PC-9 (cell line): ENCODE data around the gene CALCR. TPM values are rescaled to one million over a fixed set of nuclear protein-coding genes. Genes with fewer than 3 reads are reported as not detected.
A peak's percentile ranks its signal among the peaks of the same experiment; 100 is the strongest.

Experiments used
- BruUV-seq: library from RNA; stranded (reverse); fragments of 400-500 nt; replicated peaks from 2 replicates; lab custom pipeline; 2021; lab: Mats Ljungman, UMichigan
- CTCF ChIA-PET: fragments of 300-600 bp; sonication (Branson Sonifier 250); formaldehyde crosslinking; loops from one replicate; lab custom pipeline; 2022; ENCODE audit warnings: antibody characterized with exemption; lab: Charles Lee
- POLR2A ChIA-PET: fragments of 300-600 bp; sonication (Branson Sonifier 250); formaldehyde crosslinking; loops from one replicate; lab custom pipeline; 2022; ENCODE audit warnings: antibody characterized with exemption; ENCODE audit not compliant: unreplicated experiment; lab: Charles Lee
- DNase-seq, 2 experiments: peaks; one replicate each; pipeline versions ENCODE4 v3.0.0 to v3.0.0-alpha.2; 2015 to 2022; ENCODE audit warnings: mixed read lengths in 1 of 2
- H2AFZ ChIP-seq: fragments of 200-600 bp; sonication (generic); 2 replicates; pipeline ENCODE4 v1.8.1; 2017; ENCODE audit warnings: antibody characterized with exemption
- H3F3A ChIP-seq: fragments of 200-600 bp; sonication (generic); 2 replicates; pipeline ENCODE4 v1.8.1; 2017; ENCODE audit warnings: antibody characterized with exemption, mild to moderate bottlenecking, low read depth; ENCODE audit not compliant: insufficient read depth
- H3K27ac ChIP-seq: fragments of 200-600 bp; sonication (generic); 2 replicates; pipeline ENCODE4 v1.6.1; 2016; ENCODE audit warnings: mixed run types
- H3K27me3 ChIP-seq: fragments of 200-600 bp; sonication (generic); 2 replicates; pipeline ENCODE4 v1.6.1; 2016; ENCODE audit warnings: low read depth, mixed run types; ENCODE audit not compliant: insufficient read depth
- H3K36me3 ChIP-seq: fragments of 200-600 bp; sonication (generic); 2 replicates; pipeline ENCODE4 v1.6.1; 2016; ENCODE audit warnings: low read depth, mixed run types
- H3K4me1 ChIP-seq: fragments of 200-600 bp; sonication (generic); replicated peaks from 2 replicates; pipeline ENCODE4 v1.6.1; 2016; ENCODE audit warnings: mixed run types; ENCODE audit not compliant: insufficient read depth
- H3K4me2 ChIP-seq: fragments of 200-600 bp; sonication (generic); 2 replicates; pipeline ENCODE4 v1.6.1; 2017; ENCODE audit warnings: mixed run types
- H3K4me3 ChIP-seq: fragments of 200-600 bp; sonication (generic); 2 replicates; pipeline ENCODE4 v1.6.1; 2016; ENCODE audit warnings: mixed run types
- H3K79me2 ChIP-seq: fragments of 200-600 bp; sonication (generic); 2 replicates; pipeline ENCODE4 v1.6.1; 2017; ENCODE audit warnings: low read depth, mixed run types
- H3K9me2 ChIP-seq: fragments of 200-600 bp; sonication (generic); 2 replicates; pipeline ENCODE4 v1.8.1; 2017; ENCODE audit warnings: mild to moderate bottlenecking; ENCODE audit not compliant: insufficient read depth
- H3K9me3 ChIP-seq: fragments of 200-600 bp; sonication (generic); 2 replicates; pipeline ENCODE4 v1.8.1; 2016; ENCODE audit warnings: low read depth; ENCODE audit not compliant: insufficient read depth
- H4K20me1 ChIP-seq: fragments of 200-600 bp; sonication (generic); 2 replicates; pipeline ENCODE4 v1.8.1; 2017; ENCODE audit not compliant: insufficient read depth
- EZH2 ChIP-seq: fragments of 200-600 bp; sonication (generic); IDR thresholded peaks from 2 replicates; pipeline ENCODE4 v1.8.0; 2017; ENCODE audit warnings: antibody characterized with exemption, low read depth
- intact Hi-C: fragments of 100-400 bp; cut with micrococcal nuclease; formaldehyde crosslinking; loops from one replicate; pipeline ENCODE4 v1.10.0; 2022; ENCODE audit not compliant: unreplicated experiment
- total RNA-seq: library from RNA; stranded (reverse); gene quantifications from 2 replicates; pipeline ENCODE4 v1.2.3, GENCODE V29; 2021
- TF ChIP-seq, protein P1 (sequence below): fragments of 200-600 bp; sonication (generic); conservative IDR thresholded peaks from 2 replicates; pipeline ENCODE4 v1.6.1; 2017; ENCODE audit warnings: mixed run types, antibody characterized with exemption, mild to moderate bottlenecking, moderate library complexity

Gene CALCR
- total RNA-seq, 1 experiment from 2014 or later = not detected

DNA sequence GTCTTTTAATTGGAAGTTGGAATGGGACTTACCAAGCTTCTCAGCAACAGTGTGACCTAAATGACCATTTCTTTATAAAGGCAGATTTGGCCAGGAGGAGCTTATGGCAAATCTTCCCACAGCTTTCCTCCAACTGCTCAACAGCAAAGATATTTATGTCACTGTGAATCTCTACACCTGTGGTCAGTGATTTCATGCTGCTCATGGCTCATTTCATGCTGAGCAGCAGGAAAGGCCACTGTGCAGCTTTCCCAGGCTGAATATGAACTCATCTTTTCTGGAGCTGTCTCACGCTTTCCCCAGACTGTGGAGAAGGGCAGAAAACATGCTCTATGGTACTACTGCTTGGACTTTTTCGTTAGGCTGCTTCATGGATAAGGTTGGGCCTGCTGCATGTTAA is 29.8 kb downstream of the CALCR start:
- no peak for DNase-seq
- TF ChIP-seq, protein P1, sequence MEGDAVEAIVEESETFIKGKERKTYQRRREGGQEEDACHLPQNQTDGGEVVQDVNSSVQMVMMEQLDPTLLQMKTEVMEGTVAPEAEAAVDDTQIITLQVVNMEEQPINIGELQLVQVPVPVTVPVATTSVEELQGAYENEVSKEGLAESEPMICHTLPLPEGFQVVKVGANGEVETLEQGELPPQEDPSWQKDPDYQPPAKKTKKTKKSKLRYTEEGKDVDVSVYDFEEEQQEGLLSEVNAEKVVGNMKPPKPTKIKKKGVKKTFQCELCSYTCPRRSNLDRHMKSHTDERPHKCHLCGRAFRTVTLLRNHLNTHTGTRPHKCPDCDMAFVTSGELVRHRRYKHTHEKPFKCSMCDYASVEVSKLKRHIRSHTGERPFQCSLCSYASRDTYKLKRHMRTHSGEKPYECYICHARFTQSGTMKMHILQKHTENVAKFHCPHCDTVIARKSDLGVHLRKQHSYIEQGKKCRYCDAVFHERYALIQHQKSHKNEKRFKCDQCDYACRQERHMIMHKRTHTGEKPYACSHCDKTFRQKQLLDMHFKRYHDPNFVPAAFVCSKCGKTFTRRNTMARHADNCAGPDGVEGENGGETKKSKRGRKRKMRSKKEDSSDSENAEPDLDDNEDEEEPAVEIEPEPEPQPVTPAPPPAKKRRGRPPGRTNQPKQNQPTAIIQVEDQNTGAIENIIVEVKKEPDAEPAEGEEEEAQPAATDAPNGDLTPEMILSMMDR = no peak
- TF ChIP-seq EZH2 = no peak
- Histone ChIP-seq H3K79me2 (no peaks in the 10 kb centered on the region), H3K4me2 (no peak overlapping the region), H3F3A (no peaks in the 10 kb centered on the region), H3K27me3 (no peaks in the 10 kb centered on the region), H3K9me3 (no peaks in the 10 kb centered on the region), H3K9me2 (no peaks in the 10 kb centered on the region), H3K36me3 (no peaks in the 10 kb centered on the region), H3K4me3 (no peak overlapping the region), H3K27ac (no peak overlapping the region), H3K4me1 (no peaks in the 10 kb centered on the region), H4K20me1 (no peaks in the 10 kb centered on the region), H2AFZ (no peak overlapping the region)
- POLR2A ChIA-PET = no interaction called here
- CTCF ChIA-PET = no interaction called here
- intact Hi-C loops = no loop called here
- no TSS peak for BruUV-seq

DNA sequence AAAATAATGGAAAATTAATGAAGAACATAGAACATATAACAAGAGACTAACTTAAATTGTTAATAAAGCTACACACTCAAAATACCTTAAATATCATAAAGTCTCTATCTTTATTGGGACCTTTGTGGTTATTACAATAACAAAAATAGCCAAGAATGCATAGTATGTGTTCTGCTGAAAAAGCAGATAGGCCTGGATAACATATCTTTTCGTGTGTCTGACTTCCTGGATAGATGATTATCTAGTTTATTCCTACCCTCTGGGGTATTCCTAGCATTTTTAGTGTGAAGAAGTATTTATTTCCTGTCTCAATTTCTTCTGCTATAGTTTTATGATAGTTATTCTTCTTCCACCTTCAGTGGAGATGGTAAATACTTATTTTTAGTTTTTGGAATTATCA is 36.5 kb downstream of the CALCR start:
- Histone ChIP-seq H2AFZ (no peak overlapping the region), H3K9me3 (peaks cover 5% of the 10 kb centered on the region; the same call in 1 of the 2 replicates), H3K27ac (no peak overlapping the region), H3K36me3 (no peaks in the 10 kb centered on the region), H3K27me3 (no peaks in the 10 kb centered on the region), H3F3A (no peaks in the 10 kb centered on the region), H3K9me2 (no peaks in the 10 kb centered on the region), H3K79me2 (no peaks in the 10 kb centered on the region), H4K20me1 (no peaks in the 10 kb centered on the region), H3K4me1 (no peaks in the 10 kb centered on the region), H3K4me3 (no peak overlapping the region), H3K4me2 (no peak overlapping the region)
- no TSS peak for BruUV-seq
- peak in 1 of 2 experiments; percentile 44 for DNase-seq
- ChIA-PET CTCF (no interaction called here), POLR2A (no interaction called here)
- intact Hi-C loops = no loop called here
- no peak for TF ChIP-seq EZH2
- TF ChIP-seq, protein P1 = no peak

DNA sequence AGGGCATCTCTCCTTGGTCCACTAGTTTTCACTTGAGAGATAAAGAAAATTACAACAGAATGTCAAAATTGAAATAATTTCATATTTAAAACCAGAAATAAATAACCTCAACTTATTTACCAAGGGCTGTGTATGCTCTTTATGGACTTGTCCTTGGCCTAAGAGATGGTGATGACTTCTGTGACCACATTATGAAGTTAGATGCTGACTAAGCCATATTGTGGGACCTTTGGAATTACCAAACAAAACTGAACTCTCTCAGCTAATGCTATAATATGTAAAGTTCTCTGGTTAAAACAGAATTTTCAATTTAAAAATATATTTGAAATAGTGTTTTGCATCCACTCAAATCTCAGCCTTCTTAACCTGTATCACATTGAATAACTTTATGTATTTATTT is 38.9 kb downstream of the CALCR start:
- BruUV-seq = no TSS peak
- H3K4me3 ChIP-seq = no peak overlapping the region
- no peak overlapping the region for H2AFZ ChIP-seq
- intact Hi-C loops = no loop called here
- ChIA-PET CTCF (no interaction called here), POLR2A (interaction anchor here (0.6 kb wide), 1 partner anchor 33 kb away, joined by 3 read pairs; no protein-coding TSS in a partner anchor)
- no peaks in the 10 kb centered on the region for H3K36me3 ChIP-seq
- H4K20me1 ChIP-seq = no peaks in the 10 kb centered on the region
- H3K4me2 ChIP-seq = no peak overlapping the region
- no peaks in the 10 kb centered on the region for H3K79me2 ChIP-seq
- H3K9me3 ChIP-seq = peaks cover 5% of the 10 kb centered on the region; the same call in 1 of the 2 replicates
- no peaks in the 10 kb centered on the region for H3F3A ChIP-seq
- H3K27me3 ChIP-seq = no peaks in the 10 kb centered on the region
- no peak for DNase-seq
- no peaks in the 10 kb centered on the region for H3K4me1 ChIP-seq
- no peaks in the 10 kb centered on the region for H3K9me2 ChIP-seq
- TF ChIP-seq EZH2 = no peak
- TF ChIP-seq, protein P1 = no peak
- no peak overlapping the region for H3K27ac ChIP-seq
